LNCaP clone FGC (cell line): ENCODE data around the gene NDUFB2.
"Not testable (repeated sequence)": the region's sequence is repeated elsewhere in the genome, so short reads cannot be mapped to it uniquely, and the experiment has no call there.

Experiments
- DNase-seq: peaks from one replicate; pipeline ENCODE4 v3.0.0-alpha.2; 2011; ENCODE audit warnings: low read depth
- H3K4me3 ChIP-seq: 2 replicates; pipeline ENCODE4 v1.5.1; 2011; ENCODE audit warnings: mild to moderate bottlenecking, low read depth, low read length, control low read depth
- CTCF ChIP-seq: IDR thresholded peaks from 2 replicates; pipeline ENCODE4 v1.5.1; 2012; ENCODE audit warnings: mild to moderate bottlenecking; ENCODE audit not compliant: control insufficient read depth, insufficient read depth; ENCODE audit errors: extremely low read depth

NDUFB2 gene

GRCh38 chr7:140704205-140704604 is 7.7 kb downstream of the NDUFB2 start:
- no peak for DNase-seq
- no peak for TF ChIP-seq CTCF
- H3K4me3 ChIP-seq = no peak overlapping the region

- TF ChIP-seq CTCF = no peak
- no peak for DNase-seq
- no peak overlapping the region for H3K4me3 ChIP-seq
These were observed 10.6 kb downstream of the NDUFB2 start for GRCh38 chr7:140707132-140707531.

- DNase-seq, H3K4me3 ChIP-seq: not testable (repeated sequence)
These were observed 12.3 kb downstream of the NDUFB2 start for GRCh38 chr7:140708764-140709163.

- DNase-seq, H3K4me3 ChIP-seq: not testable (repeated sequence)
These were observed 15.9 kb downstream of the NDUFB2 start for GRCh38 chr7:140712392-140712791.

- no peak overlapping the region for H3K4me3 ChIP-seq
- TF ChIP-seq CTCF = no peak
- no peak for DNase-seq
These were observed 18.0 kb downstream of the NDUFB2 start for GRCh38 chr7:140714331-140715040.

GRCh38 chr7:140719721-140720120 is 23.2 kb downstream of the NDUFB2 start:
- no peak for TF ChIP-seq CTCF
- no peak overlapping the region for H3K4me3 ChIP-seq
- DNase-seq = no peak

GRCh38 chr7:140722254-140722653 is 25.7 kb downstream of the NDUFB2 start:
- DNase-seq = no peak
- TF ChIP-seq CTCF = no peak
- H3K4me3 ChIP-seq = no peak overlapping the region

- no peak overlapping the region for H3K4me3 ChIP-seq
- DNase-seq = no peak
- no peak for TF ChIP-seq CTCF
These were observed 26.5 kb downstream of the NDUFB2 start for GRCh38 chr7:140723006-140723405.
